Stimulated activated CD8-positive, alpha-beta memory T cell treated with anti-CD3 and anti-CD28 coated beads, Interleukin-7, amount 100 ng/mL, for 4 hours (primary cell): ENCODE data around the gene TTYH3.
"Not testable (repeated sequence)": the region's sequence is repeated elsewhere in the genome, so short reads cannot be mapped to it uniquely, and the experiment has no call there.

Experiments
- DNase-seq, 2 donors: peaks; one replicate each; pipeline ENCODE4 v3.0.0-alpha.2; 2020; ENCODE audit warnings: low read depth in 2 of 2

TTYH3 gene

GRCh38 chr7:2688409-2689342, 56.9 kb downstream of the TTYH3 start:
- no peak for DNase-seq

GRCh38 chr7:2689343-2689847, 57.6 kb downstream of the TTYH3 start:
- no peak for DNase-seq

- DNase-seq, result no peak
Observed at GRCh38 chr7:2689951-2690705, 58.3 kb downstream of the TTYH3 start.

GRCh38 chr7:2691011-2691707, 59.4 kb downstream of the TTYH3 start:
- no peak for DNase-seq

GRCh38 chr7:2691932-2692439, 60.2 kb downstream of the TTYH3 start:
- DNase-seq, result not testable (repeated sequence)

GRCh38 chr7:2692543-2692942, 60.8 kb downstream of the TTYH3 start:
- DNase-seq, result no peak

GRCh38 chr7:2693420-2694121, 61.8 kb downstream of the TTYH3 start:
- not testable (repeated sequence) for DNase-seq

GRCh38 chr7:2694122-2694436, 62.3 kb downstream of the TTYH3 start:
- DNase-seq, result not testable (repeated sequence)

GRCh38 chr7:2698581-2699288, 66.9 kb downstream of the TTYH3 start:
- DNase-seq, result peak; percentile 46 to 64

GRCh38 chr7:2699289-2699620, 67.5 kb downstream of the TTYH3 start:
- no peak for DNase-seq

GRCh38 chr7:2700141-2700850, 68.5 kb downstream of the TTYH3 start:
- no peak for DNase-seq

GRCh38 chr7:2701424-2701823, 69.6 kb downstream of the TTYH3 start:
- no peak for DNase-seq

- DNase-seq, result no peak
Observed at GRCh38 chr7:2701832-2702593, 70.2 kb downstream of the TTYH3 start.

- DNase-seq, result no peak
Observed at GRCh38 chr7:2702594-2702957, 70.8 kb downstream of the TTYH3 start.

GRCh38 chr7:2705371-2706096, 73.7 kb downstream of the TTYH3 start:
- no peak for DNase-seq

- no peak for DNase-seq
Observed at GRCh38 chr7:2706685-2707126, 74.9 kb downstream of the TTYH3 start.

GRCh38 chr7:2707481-2707880, 75.7 kb downstream of the TTYH3 start:
- no peak for DNase-seq

- DNase-seq, result no peak
Observed at GRCh38 chr7:2708041-2708440, 76.3 kb downstream of the TTYH3 start.
